ENCODE data around the gene ADAM21.

ADAM21 gene

DNA sequence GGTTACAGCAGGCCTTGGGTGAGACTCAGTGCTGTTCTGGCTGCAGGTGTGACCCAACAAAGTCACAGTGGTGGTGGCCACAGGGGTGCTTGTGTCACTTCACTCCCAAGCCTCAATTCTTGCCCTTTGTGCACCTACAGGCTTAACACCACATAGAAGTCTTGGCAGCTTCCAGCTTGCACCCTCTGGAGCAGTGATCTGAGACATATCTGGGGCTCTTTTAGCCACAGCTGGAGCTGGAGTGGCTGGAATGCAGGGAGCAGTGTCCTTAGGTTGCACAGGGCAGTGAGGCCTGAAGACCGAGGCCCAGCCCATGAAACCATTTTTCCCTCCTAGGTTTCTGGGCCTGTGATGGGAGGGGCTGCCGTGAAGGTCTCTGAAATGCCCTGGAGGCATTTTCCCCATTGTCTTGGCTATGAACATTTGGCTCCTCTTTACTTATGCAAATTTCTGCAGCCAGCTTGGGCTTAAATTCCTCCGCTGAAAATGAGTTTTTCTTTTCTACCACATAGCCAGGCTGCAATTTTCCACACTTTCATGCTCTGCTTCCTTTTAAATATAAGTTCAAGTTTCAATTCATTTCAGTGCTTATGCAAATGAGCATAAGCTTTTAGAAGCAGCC lies 37.7 kb downstream of the ADAM21 start:
- DNase-seq, result no peak

DNA sequence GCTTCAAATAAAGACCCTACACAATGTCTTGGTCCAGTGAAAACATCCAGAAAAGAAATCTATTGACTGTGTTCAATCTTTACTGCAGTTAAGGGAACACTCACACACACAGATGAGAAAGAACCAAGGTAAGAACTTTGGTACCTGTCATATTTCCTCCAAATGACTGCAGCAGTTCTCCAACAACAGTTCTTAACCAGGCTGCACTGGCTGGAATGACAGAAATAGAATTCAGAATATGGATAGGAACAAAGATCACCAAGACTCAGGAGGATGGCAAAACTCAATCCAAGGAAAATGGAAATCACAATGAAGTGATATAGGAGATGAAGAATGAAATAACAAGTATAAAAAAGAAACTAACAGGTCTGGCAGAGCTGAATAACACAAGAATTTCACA lies 46.2 kb downstream of the ADAM21 start:
- DNase-seq, result no peak

All from activated CD4-positive, alpha-beta T cell treated with anti-CD3 and anti-CD28 coated beads, Interleukin-2, amount 50 U/mL, for 4 hours (primary cell).